HG02678 (cell line): ENCODE results near the gene CDK2.
A peak's percentile ranks its signal among the peaks of the same experiment; 100 is the strongest.
"Not testable (repeated sequence)": the region's sequence is repeated elsewhere in the genome, so short reads cannot be mapped to it uniquely, and the experiment has no call there.

Source experiments
- ATAC-seq: cut with Tn5 transposase; IDR thresholded peaks from one replicate; pipeline ENCODE4 v1.9.1; 2021; ENCODE audit warnings: mild to moderate bottlenecking, moderate library complexity; ENCODE audit not compliant: unreplicated experiment

CDK2 gene

GRCh38 chr12:55966408-55967281, at the start of gene CDK2:
Gene CDK2 (plus strand): TSS chr12:55966830. CDS start chr12:55967009, 179 bp downstream.
- peak; percentile 97 for ATAC-seq

- ATAC-seq = not testable (repeated sequence)
Measured at GRCh38 chr12:55919032-55919431, 47.6 kb upstream of the CDK2 start.

GRCh38 chr12:55922126-55922525, 44.5 kb upstream of the CDK2 start:
- no peak for ATAC-seq

GRCh38 chr12:55923648-55924047, 43.0 kb upstream of the CDK2 start:
- ATAC-seq = not testable (repeated sequence)

- no peak for ATAC-seq
Measured at GRCh38 chr12:55925371-55925770, 41.3 kb upstream of the CDK2 start.

- ATAC-seq = no peak
Measured at GRCh38 chr12:55925870-55926737, 40.5 kb upstream of the CDK2 start.

GRCh38 chr12:55926738-55927587, 39.7 kb upstream of the CDK2 start:
- peak; percentile 40 for ATAC-seq

GRCh38 chr12:55927588-55928502, 38.8 kb upstream of the CDK2 start, which contains the start of gene PYM1:
Gene PYM1 (minus strand): TSS chr12:55927894. CDS start chr12:55927761, 133 bp downstream.
- ATAC-seq = peak; percentile 43

- peak; percentile 33 for ATAC-seq
Measured at GRCh38 chr12:55929306-55929791, 37.3 kb upstream of the CDK2 start.

- ATAC-seq = peak; percentile 13
Measured at GRCh38 chr12:55930771-55931316, 35.8 kb upstream of the CDK2 start, which contains the start of gene DGKA. Gene DGKA (plus strand): TSS chr12:55931162. CDS start chr12:55936504, 5,342 bp downstream.

- ATAC-seq = no peak
Measured at GRCh38 chr12:55931317-55931779, 35.3 kb upstream of the CDK2 start.

- ATAC-seq = no peak
Measured at GRCh38 chr12:55931780-55932550, 34.7 kb upstream of the CDK2 start.

- ATAC-seq = no peak
Measured at GRCh38 chr12:55932551-55932910, 34.1 kb upstream of the CDK2 start.

- ATAC-seq = no peak
Measured at GRCh38 chr12:55933169-55933798, 33.3 kb upstream of the CDK2 start.

GRCh38 chr12:55933799-55934742, 32.6 kb upstream of the CDK2 start:
- ATAC-seq = no peak

GRCh38 chr12:55934773-55935172, 31.9 kb upstream of the CDK2 start:
- no peak for ATAC-seq

GRCh38 chr12:55935738-55936151, 30.9 kb upstream of the CDK2 start:
- ATAC-seq = no peak
